Uterus (tissue), 2 donors: Measurements from ENCODE around the gene FAM78A.

Experiments
- CTCF ChIP-seq, 4 experiments: fragments of 200-600 bp in 2 of 4; fragments of 450-650 bp in 2 of 4; sonication (generic) in 2 of 4; IDR thresholded peaks; one replicate each; pipeline ENCODE4 v1.5.1; 2016 to 2019; ENCODE audit warnings: antibody characterized with exemption in 4 of 4, mild to moderate bottlenecking in 2 of 4, moderate library complexity in 1 of 4
- POLR2A ChIP-seq, 2 donors: fragments of 450-650 bp; IDR thresholded peaks; one replicate each; pipeline ENCODE4 v1.6.1; 2016; ENCODE audit warnings: antibody characterized with exemption in 2 of 2, mild to moderate bottlenecking in 1 of 2, moderate library complexity in 1 of 2

GRCh38 chr9:131297903-131298302, 21.6 kb upstream of the FAM78A start:
- TF ChIP-seq CTCF (IDR thresholded peaks at IDR 0.05) = no peak
- no peak for TF ChIP-seq POLR2A (IDR thresholded peaks at IDR 0.05)
